H9 (cell line): ENCODE results near the gene KAT6B. TPM values are rescaled to one million over a fixed set of nuclear protein-coding genes. Genes with fewer than 3 reads are reported as not detected.

Source experiments
- DNase-seq: peaks from one replicate; pipeline ENCODE4 v3.0.0-alpha.2; 2017
- H2AFZ ChIP-seq: one replicate; pipeline ENCODE4 v1.6.1; 2013; ENCODE audit warnings: mild to moderate bottlenecking, low read length, control low read depth, moderate library complexity
- H2AK5ac ChIP-seq: 2 replicates; pipeline ENCODE4 v1.6.1; 2013; ENCODE audit warnings: low read length, control low read depth, mixed read lengths; ENCODE audit not compliant: insufficient read length
- H2BK120ac ChIP-seq: one replicate; pipeline ENCODE4 v1.6.1; 2013; ENCODE audit warnings: low read depth, mild to moderate bottlenecking, low read length, control low read depth, inconsistent platforms; ENCODE audit not compliant: poor library complexity, severe bottlenecking
- H2BK12ac ChIP-seq: 2 replicates; pipeline ENCODE4 v1.6.1; 2013; ENCODE audit warnings: low read length, control low read depth, mixed read lengths, low read depth; ENCODE audit not compliant: insufficient read length
- H2BK15ac ChIP-seq: 2 replicates; pipeline ENCODE4 v1.6.1; 2013; ENCODE audit warnings: low read depth, low read length, control low read depth
- H2BK20ac ChIP-seq: one replicate; pipeline ENCODE4 v1.6.1; 2013; ENCODE audit warnings: low read depth, mild to moderate bottlenecking, low read length, control low read depth, inconsistent platforms; ENCODE audit not compliant: poor library complexity, severe bottlenecking
- H2BK5ac ChIP-seq: 2 replicates; pipeline ENCODE4 v1.6.1; 2013; ENCODE audit warnings: low read length, control low read depth, mixed read lengths; ENCODE audit not compliant: insufficient read length
- H3K14ac ChIP-seq: 2 replicates; pipeline ENCODE4 v1.6.1; 2013; ENCODE audit warnings: low read length, control low read depth; ENCODE audit not compliant: insufficient read depth
- H3K18ac ChIP-seq: 2 replicates; pipeline ENCODE4 v1.6.1; 2013; ENCODE audit warnings: low read depth, mild to moderate bottlenecking, mixed read lengths, low read length, control low read depth; ENCODE audit not compliant: insufficient read length
- H3K23ac ChIP-seq: 2 replicates; pipeline ENCODE4 v1.6.1; 2013; ENCODE audit warnings: low read length, control low read depth, mixed read lengths, low read depth; ENCODE audit not compliant: insufficient read length
- H3K23me2 ChIP-seq: 2 replicates; pipeline ENCODE4 v1.6.1; 2013; ENCODE audit warnings: low read depth, mild to moderate bottlenecking, mixed read lengths, low read length, control low read depth; ENCODE audit not compliant: insufficient read length, poor library complexity, severe bottlenecking
- H3K27ac ChIP-seq: 2 replicates; pipeline ENCODE4 v1.5.1; 2013; ENCODE audit warnings: low read length, control low read depth, mixed read lengths, low read depth; ENCODE audit not compliant: insufficient read length
- H3K27me3 ChIP-seq: 2 replicates; pipeline ENCODE4 v1.6.1; 2013; ENCODE audit warnings: low read length, control low read depth, inconsistent platforms; ENCODE audit not compliant: insufficient read depth
- H3K4ac ChIP-seq: 2 replicates; pipeline ENCODE4 v1.6.1; 2013; ENCODE audit warnings: low read depth, mild to moderate bottlenecking, control low read depth, inconsistent platforms, low read length, moderate library complexity
- H3K4me1 ChIP-seq: 2 replicates; pipeline ENCODE4 v1.6.1; 2013; ENCODE audit warnings: low read length, control low read depth, inconsistent platforms; ENCODE audit not compliant: insufficient read depth
- H3K4me2 ChIP-seq: 2 replicates; pipeline ENCODE4 v1.6.1; 2013; ENCODE audit warnings: low read length, control low read depth, mixed read lengths; ENCODE audit not compliant: insufficient read length, insufficient read depth
- H3K56ac ChIP-seq: 2 replicates; pipeline ENCODE4 v1.6.1; 2013; ENCODE audit warnings: low read depth, mild to moderate bottlenecking, mixed read lengths, low read length, control low read depth; ENCODE audit not compliant: insufficient read length
- H3K79me1 ChIP-seq: 2 replicates; pipeline ENCODE4 v1.6.1; 2013; ENCODE audit warnings: low read depth, mild to moderate bottlenecking, moderate library complexity, low read length, control low read depth, inconsistent platforms; ENCODE audit not compliant: insufficient read depth, poor library complexity, severe bottlenecking
- H3K79me2 ChIP-seq: 2 replicates; pipeline ENCODE4 v1.6.1; 2013; ENCODE audit warnings: low read length, control low read depth, inconsistent platforms; ENCODE audit not compliant: insufficient read depth
- H3K9ac ChIP-seq: 2 replicates; pipeline ENCODE4 v1.6.1; 2013; ENCODE audit warnings: low read length, control low read depth, mixed read lengths; ENCODE audit not compliant: insufficient read length; ENCODE audit errors: extremely low read depth
- H3K9me3 ChIP-seq: one replicate; pipeline ENCODE4 v1.6.1; 2013; ENCODE audit warnings: low read depth, low read length, inconsistent platforms; ENCODE audit not compliant: control insufficient read depth
- H3T11ph ChIP-seq: one replicate; pipeline ENCODE4 v1.6.1; 2013; ENCODE audit warnings: mild to moderate bottlenecking, low read length, control low read depth, inconsistent platforms
- H4K20me1 ChIP-seq: one replicate; pipeline ENCODE4 v1.6.1; 2013; ENCODE audit not compliant: control insufficient read depth, insufficient read length, insufficient read depth
- H4K5ac ChIP-seq: 2 replicates; pipeline ENCODE4 v1.6.1; 2013; ENCODE audit warnings: low read depth, mild to moderate bottlenecking, mixed read lengths, low read length, control low read depth; ENCODE audit not compliant: insufficient read length
- H4K8ac ChIP-seq: replicated peaks from 2 replicates; pipeline ENCODE4 v1.6.1; 2013; ENCODE audit warnings: low read length, control low read depth, mixed read lengths, low read depth; ENCODE audit not compliant: insufficient read length
- H4K91ac ChIP-seq: 2 replicates; pipeline ENCODE4 v1.6.1; 2013; ENCODE audit warnings: low read depth, mild to moderate bottlenecking, moderate library complexity, mixed read lengths, low read length, control low read depth; ENCODE audit not compliant: insufficient read length
- H3K27ac Mint-ChIP-seq, 3 experiments: 2 replicates in 2 of 3; 3 replicates in 1 of 3; pipeline ENCODE4 v1.8.0; 2020 to 2021; ENCODE audit warnings: mixed read lengths in 3 of 3, mild to moderate bottlenecking in 1 of 3, moderate library complexity in 1 of 3
- H3K27me3 Mint-ChIP-seq: 2 replicates; pipeline ENCODE4 v1.8.0; 2021; ENCODE audit warnings: low read depth, mild to moderate bottlenecking, moderate library complexity, mixed read lengths
- H3K36me3 Mint-ChIP-seq, 3 experiments: 2 replicates in 2 of 3; 3 replicates in 1 of 3; pipeline ENCODE4 v1.8.0; 2020 to 2021; ENCODE audit warnings: low read depth in 3 of 3, mixed read lengths in 3 of 3; ENCODE audit not compliant: insufficient read depth in 1 of 3
- H3K4me1 Mint-ChIP-seq, 2 experiments: 2 replicates each; pipeline ENCODE4 v1.8.0; 2020; ENCODE audit warnings: mixed read lengths in 2 of 2
- H3K4me3 Mint-ChIP-seq, 2 experiments: 2 replicates in 1 of 2; 3 replicates in 1 of 2; pipeline ENCODE4 v1.8.0; 2020 to 2021; ENCODE audit warnings: mild to moderate bottlenecking in 2 of 2, mixed read lengths in 2 of 2, moderate library complexity in 1 of 2
- H3K9me3 Mint-ChIP-seq, 2 experiments: 2 replicates in 1 of 2; 3 replicates in 1 of 2; pipeline ENCODE4 v1.8.0; 2020; ENCODE audit warnings: mild to moderate bottlenecking in 2 of 2, mixed read lengths in 2 of 2, moderate library complexity in 1 of 2
- WGBS: extraction: QIAGEN DNeasy Blood & Tissue Kit; methylation state at CpG from one replicate; pipeline ENCODE4 v1.1.7; 2013; ENCODE audit warnings: missing lambda C conversion rate, low lambda C conversion rate, mixed read lengths; ENCODE audit not compliant: insufficient read length; ENCODE audit errors: extremely low coverage; 5-methylcytosine and 5-hydroxymethylcytosine counted together
- total RNA-seq: library from RNA; stranded (reverse); gene quantifications from 2 replicates; pipeline ENCODE4 v1.2.1, GENCODE V29; 2021
- TF ChIP-seq, protein P1 (sequence below): fragments of 200-600 bp; sonication (generic); conservative IDR thresholded peaks from 3 replicates; pipeline ENCODE4 v1.8.0; 2021; ENCODE audit warnings: antibody characterized with exemption, mild to moderate bottlenecking

The KAT6B gene
- total RNA-seq, 1 experiment from 2014 or later: 34.2 TPM

GRCh38 chr10:75011221-75011620 is 184.8 kb downstream of the KAT6B start:
- Mint-ChIP-seq H3K4me1 (peaks cover 2 to 3% of the 10 kb centered on the region in 2 experiments), H3K27ac (no peak overlapping the region), H3K27me3 (no peaks in the 10 kb centered on the region), H3K9me3 (no peaks in the 10 kb centered on the region), H3K36me3 (peaks cover 0 to 7% (median 0%) of the 10 kb centered on the region in 3 experiments; a peak in 3 of 7 replicates), H3K4me3 (no peak overlapping the region)
- no peak overlapping the region for H2BK20ac ChIP-seq
- H2BK5ac ChIP-seq: no peak overlapping the region
- H2BK15ac ChIP-seq: no peak overlapping the region
- no peak overlapping the region for H3K9ac ChIP-seq
- no CpG with 5 or more reads among the region's 1 CpG for WGBS
- H3K4me1 ChIP-seq: no peaks in the 10 kb centered on the region
- TF ChIP-seq, protein P1, sequence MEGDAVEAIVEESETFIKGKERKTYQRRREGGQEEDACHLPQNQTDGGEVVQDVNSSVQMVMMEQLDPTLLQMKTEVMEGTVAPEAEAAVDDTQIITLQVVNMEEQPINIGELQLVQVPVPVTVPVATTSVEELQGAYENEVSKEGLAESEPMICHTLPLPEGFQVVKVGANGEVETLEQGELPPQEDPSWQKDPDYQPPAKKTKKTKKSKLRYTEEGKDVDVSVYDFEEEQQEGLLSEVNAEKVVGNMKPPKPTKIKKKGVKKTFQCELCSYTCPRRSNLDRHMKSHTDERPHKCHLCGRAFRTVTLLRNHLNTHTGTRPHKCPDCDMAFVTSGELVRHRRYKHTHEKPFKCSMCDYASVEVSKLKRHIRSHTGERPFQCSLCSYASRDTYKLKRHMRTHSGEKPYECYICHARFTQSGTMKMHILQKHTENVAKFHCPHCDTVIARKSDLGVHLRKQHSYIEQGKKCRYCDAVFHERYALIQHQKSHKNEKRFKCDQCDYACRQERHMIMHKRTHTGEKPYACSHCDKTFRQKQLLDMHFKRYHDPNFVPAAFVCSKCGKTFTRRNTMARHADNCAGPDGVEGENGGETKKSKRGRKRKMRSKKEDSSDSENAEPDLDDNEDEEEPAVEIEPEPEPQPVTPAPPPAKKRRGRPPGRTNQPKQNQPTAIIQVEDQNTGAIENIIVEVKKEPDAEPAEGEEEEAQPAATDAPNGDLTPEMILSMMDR: no peak
- no peak overlapping the region for H3K27ac ChIP-seq
- no peaks in the 10 kb centered on the region for H4K20me1 ChIP-seq
- no peak overlapping the region for H4K8ac ChIP-seq
- no peaks in the 10 kb centered on the region for H3K27me3 ChIP-seq
- no peak overlapping the region for H2AK5ac ChIP-seq
- H3K4ac ChIP-seq: no peak overlapping the region
- no peak overlapping the region for H3K56ac ChIP-seq
- H2BK120ac ChIP-seq: no peak overlapping the region
- DNase-seq: no peak
- H2BK12ac ChIP-seq: no peak overlapping the region
- H3K18ac ChIP-seq: no peak overlapping the region
- H3K23me2 ChIP-seq: no peaks in the 10 kb centered on the region
- H3K23ac ChIP-seq: no peak overlapping the region
- H4K5ac ChIP-seq: no peak overlapping the region
- H4K91ac ChIP-seq: no peak overlapping the region
- no peaks in the 10 kb centered on the region for H3K9me3 ChIP-seq
- no peak overlapping the region for H3K4me2 ChIP-seq
- no peak overlapping the region for H3T11ph ChIP-seq
- H3K79me1 ChIP-seq: no peaks in the 10 kb centered on the region
- H2AFZ ChIP-seq: no peak overlapping the region
- H3K14ac ChIP-seq: no peak overlapping the region
- no peaks in the 10 kb centered on the region for H3K79me2 ChIP-seq
